ENCODE measurements around the gene TRPM2.

Gene TRPM2

GRCh38 chr21:44432841-44433790 is 79.7 kb downstream of the TRPM2 start:
- DNase-seq = no peak

- no peak for DNase-seq
These were observed 80.6 kb downstream of the TRPM2 start for GRCh38 chr21:44433791-44434567.

- no peak for DNase-seq
These were observed 81.1 kb downstream of the TRPM2 start for GRCh38 chr21:44434568-44434925.

- no peak for DNase-seq
These were observed 81.7 kb downstream of the TRPM2 start for GRCh38 chr21:44434936-44435635.

- DNase-seq = no peak
These were observed 82.7 kb downstream of the TRPM2 start for GRCh38 chr21:44436111-44436611.

- DNase-seq = no peak
These were observed 83.5 kb downstream of the TRPM2 start for GRCh38 chr21:44436958-44437357.

- no peak for DNase-seq
These were observed 83.9 kb downstream of the TRPM2 start for GRCh38 chr21:44437371-44437695.

GRCh38 chr21:44437696-44438431 is 84.4 kb downstream of the TRPM2 start:
- DNase-seq = no peak

GRCh38 chr21:44438531-44439210 is 85.2 kb downstream of the TRPM2 start:
- no peak for DNase-seq

GRCh38 chr21:44439211-44439600 is 85.8 kb downstream of the TRPM2 start:
- no peak for DNase-seq

GRCh38 chr21:44440241-44441040 is 87.0 kb downstream of the TRPM2 start:
- DNase-seq = no peak

GRCh38 chr21:44441041-44441400 is 87.6 kb downstream of the TRPM2 start:
- DNase-seq = no peak

GRCh38 chr21:44441581-44442265 is 88.3 kb downstream of the TRPM2 start:
- DNase-seq = no peak

- no peak for DNase-seq
These were observed 89.1 kb downstream of the TRPM2 start for GRCh38 chr21:44442266-44443125.

- no peak for DNase-seq
These were observed 90.0 kb downstream of the TRPM2 start for GRCh38 chr21:44443291-44443890.

GRCh38 chr21:44443891-44444285 is 90.5 kb downstream of the TRPM2 start:
- no peak for DNase-seq

- no peak for DNase-seq
These were observed 91.0 kb downstream of the TRPM2 start for GRCh38 chr21:44444286-44444931.

GRCh38 chr21:44445145-44445812 is 91.9 kb downstream of the TRPM2 start:
- DNase-seq = no peak

Measured in fibroblast of skin of scalp (primary cell).